ENCODE results near the gene DNAJA2. TPM values are rescaled to one million over a fixed set of nuclear protein-coding genes. Genes with fewer than 3 reads are reported as not detected.

DNAJA2 gene
- total and polyA plus RNA-seq, 2 of the 4 experiments (the other 2 are of a cell fraction), result 18.6 to 53.9 TPM

DNA sequence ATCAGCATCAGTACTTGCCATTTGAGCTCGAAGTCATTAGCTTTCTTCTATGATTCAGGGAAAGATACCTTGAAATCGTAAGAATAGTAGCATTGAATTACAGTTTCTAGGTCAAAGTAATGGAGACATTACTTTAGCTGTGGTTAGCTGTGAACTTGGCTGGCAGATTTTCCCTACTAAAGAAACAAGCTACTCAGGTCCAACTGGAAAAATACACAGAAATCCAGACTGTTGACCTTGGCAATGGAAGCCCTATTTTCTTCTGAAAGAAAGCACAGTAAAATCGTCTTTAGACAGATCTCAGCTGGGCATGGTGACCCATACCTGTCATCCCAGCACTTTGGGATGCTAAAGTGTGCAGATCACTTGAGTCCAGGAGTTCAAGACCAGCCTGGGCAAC lies 13.4 kb upstream of the DNAJA2 start:
- Histone ChIP-seq H3K79me1 (ENCODE audit: low read depth in 1 of 2, low read length in 2 of 2) (no peaks in the 10 kb centered on the region), H4K8ac (ENCODE audit: low read depth in 2 of 2, low read length in 2 of 2) (no peak overlapping the region), H3K56ac (ENCODE audit: extremely low read depth, insufficient read depth, low read length) (no peak overlapping the region), H4K20me1 (ENCODE audit: insufficient read depth, low read length) (no peaks in the 10 kb centered on the region), H2AK9ac (replicated peaks; ENCODE audit: low read depth, low read length, poor library complexity) (no peak overlapping the region), H3K4me2 (ENCODE audit: low read depth, low read length) (no peak overlapping the region), H2BK15ac (ENCODE audit: low read depth, low read length) (no peak overlapping the region), H4K91ac (ENCODE audit: insufficient read depth, low read depth, low read length) (no peak overlapping the region), H3K4me3 (ENCODE audit: insufficient read depth, low read depth, low read length) (no peak overlapping the region), H2BK5ac (ENCODE audit: low read depth, low read length, poor library complexity, severe bottlenecking) (no peak overlapping the region), H2BK120ac (ENCODE audit: low read depth, low read length) (no peak overlapping the region), H4K5ac (ENCODE audit: low read depth, low read length) (no peak overlapping the region), H3K36me3 (ENCODE audit: control insufficient read depth, insufficient read depth, low read length) (no peaks in the 10 kb centered on the region), H3K27me3 (ENCODE audit: control insufficient read depth, insufficient read depth, low read length) (no peaks in the 10 kb centered on the region; the same call in none of the 2 replicates), H2BK20ac (ENCODE audit: low read depth, low read length) (no peak overlapping the region), H3K9me1 (ENCODE audit: insufficient read depth, low read length) (no peaks in the 10 kb centered on the region), H3K9me3 (ENCODE audit: control insufficient read depth, insufficient read depth, low read length) (peaks cover 2% of the 10 kb centered on the region; the same call in 1 of the 2 replicates), H2AK5ac (ENCODE audit: low read depth, low read length) (no peak overlapping the region), H2AFZ (replicated peaks; ENCODE audit: low read length, poor library complexity) (no peak overlapping the region), H3K23ac (ENCODE audit: low read depth, low read length) (no peak overlapping the region), H3K27ac (ENCODE audit: insufficient read depth, low read length) (no peak overlapping the region), H3K14ac (replicated peaks; ENCODE audit: low read depth, low read length) (no peak overlapping the region), H3K9ac (ENCODE audit: low read depth, low read length) (no peak overlapping the region), H3K4ac (ENCODE audit: low read depth, low read length) (no peak overlapping the region), H3K18ac (ENCODE audit: low read depth, low read length) (no peak overlapping the region), H3K4me1 (ENCODE audit: control insufficient read depth, insufficient read depth, low read length) (no peaks in the 10 kb centered on the region)
- DNase-seq, result no peak
- TF ChIP-seq, protein P1, sequence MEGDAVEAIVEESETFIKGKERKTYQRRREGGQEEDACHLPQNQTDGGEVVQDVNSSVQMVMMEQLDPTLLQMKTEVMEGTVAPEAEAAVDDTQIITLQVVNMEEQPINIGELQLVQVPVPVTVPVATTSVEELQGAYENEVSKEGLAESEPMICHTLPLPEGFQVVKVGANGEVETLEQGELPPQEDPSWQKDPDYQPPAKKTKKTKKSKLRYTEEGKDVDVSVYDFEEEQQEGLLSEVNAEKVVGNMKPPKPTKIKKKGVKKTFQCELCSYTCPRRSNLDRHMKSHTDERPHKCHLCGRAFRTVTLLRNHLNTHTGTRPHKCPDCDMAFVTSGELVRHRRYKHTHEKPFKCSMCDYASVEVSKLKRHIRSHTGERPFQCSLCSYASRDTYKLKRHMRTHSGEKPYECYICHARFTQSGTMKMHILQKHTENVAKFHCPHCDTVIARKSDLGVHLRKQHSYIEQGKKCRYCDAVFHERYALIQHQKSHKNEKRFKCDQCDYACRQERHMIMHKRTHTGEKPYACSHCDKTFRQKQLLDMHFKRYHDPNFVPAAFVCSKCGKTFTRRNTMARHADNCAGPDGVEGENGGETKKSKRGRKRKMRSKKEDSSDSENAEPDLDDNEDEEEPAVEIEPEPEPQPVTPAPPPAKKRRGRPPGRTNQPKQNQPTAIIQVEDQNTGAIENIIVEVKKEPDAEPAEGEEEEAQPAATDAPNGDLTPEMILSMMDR (conservative IDR thresholded peaks at IDR 0.05; ENCODE audit: low read depth, low read length), result no peak
- TF ChIP-seq MXI1 (IDR thresholded peaks at IDR 0.05; ENCODE audit: borderline replicate concordance, low read depth, low read length) (no peak), SMC3 (IDR thresholded peaks at IDR 0.05; ENCODE audit: low read depth, low read length) (no peak), FOS (IDR thresholded peaks at IDR 0.05; ENCODE audit: low read depth, low read length) (no peak), RCOR1 (IDR thresholded peaks at IDR 0.05; ENCODE audit: insufficient replicate concordance, low read length) (no peak), CEBPB (IDR thresholded peaks at IDR 0.05; ENCODE audit: low read depth, low read length) (no peak), POLR2A (IDR thresholded peaks at IDR 0.05; ENCODE audit: low read depth, low read length) (no peak), RAD21 (IDR thresholded peaks at IDR 0.05; ENCODE audit: low read length) (no peak), CHD1 (IDR thresholded peaks at IDR 0.05; ENCODE audit: low read depth, low read length) (no peak), MAFK (IDR thresholded peaks at IDR 0.05; ENCODE audit: low read depth, low read length) (no peak), RFX5 (IDR thresholded peaks at IDR 0.05; ENCODE audit: low read depth, low read length) (no peak), NFE2L2 (IDR thresholded peaks at IDR 0.05; ENCODE audit: low read depth, low read length) (no peak), BHLHE40 (IDR thresholded peaks at IDR 0.05; ENCODE audit: low read depth, low read length) (no peak), MAZ (IDR thresholded peaks at IDR 0.05; ENCODE audit: borderline replicate concordance, low read depth, low read length) (no peak)
- TF ChIP-seq, protein P2, sequence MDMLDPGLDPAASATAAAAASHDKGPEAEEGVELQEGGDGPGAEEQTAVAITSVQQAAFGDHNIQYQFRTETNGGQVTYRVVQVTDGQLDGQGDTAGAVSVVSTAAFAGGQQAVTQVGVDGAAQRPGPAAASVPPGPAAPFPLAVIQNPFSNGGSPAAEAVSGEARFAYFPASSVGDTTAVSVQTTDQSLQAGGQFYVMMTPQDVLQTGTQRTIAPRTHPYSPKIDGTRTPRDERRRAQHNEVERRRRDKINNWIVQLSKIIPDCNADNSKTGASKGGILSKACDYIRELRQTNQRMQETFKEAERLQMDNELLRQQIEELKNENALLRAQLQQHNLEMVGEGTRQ (IDR thresholded peaks at IDR 0.05; ENCODE audit: low read depth, low read length), result no peak
- TF ChIP-seq, protein P3, sequence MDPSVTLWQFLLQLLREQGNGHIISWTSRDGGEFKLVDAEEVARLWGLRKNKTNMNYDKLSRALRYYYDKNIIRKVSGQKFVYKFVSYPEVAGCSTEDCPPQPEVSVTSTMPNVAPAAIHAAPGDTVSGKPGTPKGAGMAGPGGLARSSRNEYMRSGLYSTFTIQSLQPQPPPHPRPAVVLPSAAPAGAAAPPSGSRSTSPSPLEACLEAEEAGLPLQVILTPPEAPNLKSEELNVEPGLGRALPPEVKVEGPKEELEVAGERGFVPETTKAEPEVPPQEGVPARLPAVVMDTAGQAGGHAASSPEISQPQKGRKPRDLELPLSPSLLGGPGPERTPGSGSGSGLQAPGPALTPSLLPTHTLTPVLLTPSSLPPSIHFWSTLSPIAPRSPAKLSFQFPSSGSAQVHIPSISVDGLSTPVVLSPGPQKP (IDR thresholded peaks at IDR 0.05; ENCODE audit: borderline replicate concordance, low read depth, low read length), result no peak
- CTCF ChIA-PET, result interaction anchor here (1.1 kb wide), 1 partner anchor 12 kb away, joined by 3 read pairs; no protein-coding TSS in a partner anchor
- intact Hi-C loops (cut with micrococcal nuclease), result no loop called here
- dilution Hi-C loops (cut with HindIII; ENCODE audit: low sequenced_read_pairs, unreplicated experiment), result no loop called here
- POLR2A ChIA-PET (ENCODE audit: unreplicated experiment), result no interaction called here
- BruUV-seq (replicated peaks), result no TSS peak
- ATAC-seq (ENCODE audit: low read depth), result no peak
- 49% methylated on average over 3 of the region's 3 CpGs; no CpG with 5 or more reads in 1 of the 2 experiments for WGBS, 2 experiments (ENCODE audit: extremely low coverage in 2 of 2, insufficient read length in 1 of 2)
- in situ Hi-C loops (cut with MboI; ENCODE audit: low sequenced_read_pairs), result no loop called here
